GM20000 (cell line): ENCODE measurements around the gene NINJ2.

Source experiments
- DNase-seq: peaks from one replicate; pipeline ENCODE4 v3.0.0; 2012; ENCODE audit warnings: low spot score
- TF ChIP-seq, protein P1 (sequence below): IDR thresholded peaks from 2 replicates; pipeline ENCODE4 v1.5.1; 2012; ENCODE audit warnings: mild to moderate bottlenecking, control low read depth; ENCODE audit errors: extremely low read depth, missing control alignments

The NINJ2 gene

DNA sequence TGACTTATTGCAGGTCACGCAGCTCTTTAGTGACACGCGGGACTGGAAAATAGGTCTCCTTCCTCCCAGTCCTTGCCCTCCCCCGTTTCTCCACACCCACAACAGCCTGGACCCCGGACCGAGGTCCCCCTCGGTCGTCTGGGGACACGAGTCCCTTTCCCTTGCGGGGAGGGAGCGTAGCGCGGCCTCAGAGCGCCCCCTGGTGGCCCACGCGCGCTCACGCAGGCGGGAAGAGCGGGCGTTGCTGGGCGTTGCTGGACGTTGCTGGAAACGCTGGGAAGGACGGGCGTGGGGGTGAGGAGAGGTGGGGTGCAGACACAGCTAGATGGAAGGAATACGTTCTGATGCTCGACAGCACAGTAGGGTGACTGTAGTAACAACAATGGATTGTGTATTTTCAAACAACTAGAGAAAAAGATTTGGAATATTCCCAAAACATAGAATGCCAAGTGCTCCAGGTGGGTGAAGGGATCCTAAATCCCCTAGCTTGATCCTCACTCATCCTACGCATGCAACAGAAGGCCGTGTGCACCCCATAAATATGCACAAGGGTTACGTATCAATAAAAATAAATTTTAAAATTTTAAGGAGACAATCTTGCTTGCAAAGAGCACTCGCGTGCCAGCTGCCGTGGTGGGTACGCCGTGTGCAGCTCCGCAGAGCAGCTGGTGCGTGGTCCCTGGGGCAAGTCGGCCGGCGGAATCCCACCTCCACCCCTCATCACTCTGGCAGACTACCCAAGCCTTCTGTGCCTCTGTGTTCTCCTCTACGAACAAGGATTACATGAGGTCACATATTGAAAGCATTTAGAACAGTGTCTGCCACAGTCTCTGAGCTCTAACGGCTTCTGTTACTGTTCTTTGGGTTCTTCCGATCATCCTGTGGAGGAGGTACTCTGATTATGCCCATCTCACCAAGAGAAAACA lies 116.1 kb downstream of the NINJ2 start:
- TF ChIP-seq, protein P1, sequence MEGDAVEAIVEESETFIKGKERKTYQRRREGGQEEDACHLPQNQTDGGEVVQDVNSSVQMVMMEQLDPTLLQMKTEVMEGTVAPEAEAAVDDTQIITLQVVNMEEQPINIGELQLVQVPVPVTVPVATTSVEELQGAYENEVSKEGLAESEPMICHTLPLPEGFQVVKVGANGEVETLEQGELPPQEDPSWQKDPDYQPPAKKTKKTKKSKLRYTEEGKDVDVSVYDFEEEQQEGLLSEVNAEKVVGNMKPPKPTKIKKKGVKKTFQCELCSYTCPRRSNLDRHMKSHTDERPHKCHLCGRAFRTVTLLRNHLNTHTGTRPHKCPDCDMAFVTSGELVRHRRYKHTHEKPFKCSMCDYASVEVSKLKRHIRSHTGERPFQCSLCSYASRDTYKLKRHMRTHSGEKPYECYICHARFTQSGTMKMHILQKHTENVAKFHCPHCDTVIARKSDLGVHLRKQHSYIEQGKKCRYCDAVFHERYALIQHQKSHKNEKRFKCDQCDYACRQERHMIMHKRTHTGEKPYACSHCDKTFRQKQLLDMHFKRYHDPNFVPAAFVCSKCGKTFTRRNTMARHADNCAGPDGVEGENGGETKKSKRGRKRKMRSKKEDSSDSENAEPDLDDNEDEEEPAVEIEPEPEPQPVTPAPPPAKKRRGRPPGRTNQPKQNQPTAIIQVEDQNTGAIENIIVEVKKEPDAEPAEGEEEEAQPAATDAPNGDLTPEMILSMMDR = peak; percentile 100

DNA sequence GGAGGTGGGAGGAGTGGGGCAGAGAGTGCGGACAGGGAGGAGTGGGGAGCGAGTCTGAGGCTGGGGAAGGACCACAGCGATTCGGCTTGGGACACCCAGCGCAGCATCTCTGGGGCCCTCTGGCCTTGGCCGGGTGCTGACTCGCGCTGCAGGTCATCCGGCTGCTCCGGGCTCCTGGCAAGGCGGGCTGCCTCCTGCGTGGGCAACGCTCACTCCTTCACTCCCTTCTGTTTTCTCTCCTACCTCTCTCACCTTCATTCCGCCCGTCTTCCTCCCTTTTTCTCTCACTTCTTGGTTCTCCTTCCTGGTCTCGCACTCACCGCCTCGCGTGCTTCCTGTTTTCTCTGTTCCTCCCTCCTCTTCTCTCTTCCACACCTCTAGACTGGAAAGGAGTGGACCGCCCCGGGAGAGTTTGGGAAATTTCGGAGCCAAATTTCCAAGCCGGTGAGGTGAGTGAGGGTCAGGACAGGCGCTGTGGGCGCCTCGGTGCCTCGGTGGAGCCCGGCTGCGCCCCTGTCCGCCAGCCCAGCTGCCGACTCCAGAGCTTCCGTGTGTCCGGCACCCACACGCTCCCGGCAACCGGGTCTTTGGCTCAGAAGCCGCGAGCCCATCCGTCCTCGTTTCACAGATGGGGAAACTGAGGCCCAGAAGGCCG lies 116.9 kb downstream of the NINJ2 start:
- TF ChIP-seq, protein P1 = no peak
- DNase-seq = no peak

More for the DNA sequence above, 116.1 kb downstream of the NINJ2 start:
- DNase-seq = peak; percentile 91

DNA sequence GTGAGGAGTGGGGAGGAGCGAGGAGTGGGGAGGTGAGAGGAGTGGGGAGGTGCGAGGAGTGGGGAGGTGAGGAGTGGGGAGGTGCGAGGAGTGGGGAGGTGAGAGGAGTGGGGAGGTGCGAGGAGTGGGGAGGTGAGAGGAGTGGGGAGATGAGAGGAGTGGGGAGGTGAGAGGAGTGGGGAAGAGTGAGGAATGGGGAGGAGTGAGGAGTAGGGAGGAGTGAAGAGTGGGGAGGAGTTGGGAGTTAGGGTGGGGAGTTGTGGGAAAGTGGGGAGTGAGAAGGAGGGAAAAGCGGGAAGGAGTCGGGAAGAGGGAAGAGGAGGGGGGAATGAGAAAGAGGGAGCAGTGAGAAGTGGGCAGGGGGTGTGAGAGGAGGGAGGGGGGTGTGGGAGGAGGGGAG lies 117.4 kb downstream of the NINJ2 start:
- DNase-seq = no peak
- TF ChIP-seq, protein P1 = no peak

DNA sequence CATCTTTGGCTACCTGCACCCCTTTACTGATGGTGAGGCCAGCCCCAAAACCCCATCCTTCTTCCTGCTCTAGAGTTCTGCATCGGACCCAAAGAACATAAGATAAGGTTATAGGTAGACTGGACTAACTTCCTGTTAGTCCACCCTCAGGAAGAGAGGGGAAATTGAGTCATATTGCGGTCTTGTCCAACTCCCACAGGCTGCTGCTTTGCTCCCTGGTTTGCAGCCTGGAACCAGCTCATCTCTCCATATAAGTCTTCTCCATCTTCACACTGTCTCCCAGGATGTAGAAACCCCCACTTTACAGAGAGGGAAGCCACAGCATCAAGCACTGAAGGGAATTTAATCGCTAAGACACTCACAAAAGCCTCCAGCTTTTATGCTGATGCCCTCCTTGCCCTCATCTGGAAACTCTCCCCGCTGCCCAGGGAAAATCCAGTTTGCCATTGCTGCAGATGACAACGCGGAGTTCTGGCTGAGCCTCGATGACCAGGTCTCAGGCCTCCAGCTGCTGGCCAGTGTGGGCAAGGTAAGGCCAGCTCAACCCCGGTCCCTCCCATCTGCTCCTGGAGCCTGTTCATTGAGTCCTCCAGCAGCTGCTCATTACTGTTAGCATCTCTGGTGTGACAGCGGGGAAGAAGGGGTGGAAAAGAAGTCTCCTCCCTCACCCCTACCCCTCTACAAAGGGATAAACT lies 118.2 kb downstream of the NINJ2 start:
- DNase-seq = no peak
- TF ChIP-seq, protein P1 = no peak

DNA sequence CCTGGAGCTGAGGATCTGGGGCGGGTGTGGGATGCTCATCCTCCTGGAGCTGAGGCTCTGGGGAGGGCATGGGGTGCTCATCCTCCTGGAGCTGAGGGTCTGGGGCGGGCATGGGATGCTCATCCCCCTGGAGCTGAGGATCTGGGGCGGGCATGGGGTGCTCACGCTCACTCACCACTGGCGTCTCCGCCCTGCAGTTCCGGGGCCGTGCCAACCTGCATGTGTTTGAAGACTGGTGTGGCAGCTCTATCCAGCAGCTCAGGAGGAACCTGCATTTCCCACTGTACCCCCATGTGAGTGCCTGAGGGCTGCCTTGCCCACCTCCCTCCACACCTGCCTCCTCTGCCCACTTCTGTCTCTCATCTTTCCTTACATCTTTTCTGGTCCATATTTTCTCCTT lies 119.1 kb downstream of the NINJ2 start:
- no peak for DNase-seq
- TF ChIP-seq, protein P1 = no peak

DNA sequence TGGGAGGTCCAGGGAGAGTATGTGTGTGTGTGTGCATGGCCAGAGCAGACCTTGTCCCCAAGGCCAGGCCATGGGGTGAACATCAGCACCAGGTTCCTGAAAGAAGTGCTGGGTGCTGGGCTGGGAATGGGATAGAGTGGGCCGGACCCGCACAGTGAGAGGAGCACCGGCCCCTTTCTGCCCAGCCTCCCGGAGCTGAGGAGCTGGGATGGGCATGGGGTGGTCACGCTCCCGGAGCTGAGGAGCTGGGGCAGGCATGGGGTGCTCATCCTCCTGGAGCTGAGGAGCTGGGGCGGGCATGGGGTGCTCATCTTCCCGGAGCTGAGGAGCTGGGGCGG lies 120.2 kb downstream of the NINJ2 start:
- TF ChIP-seq, protein P1 = no peak
- DNase-seq = no peak
